ENCODE data around the gene SERPING1. TPM values are rescaled to one million over a fixed set of nuclear protein-coding genes. Genes with fewer than 3 reads are reported as not detected.

SERPING1 gene
- polyA plus RNA-seq, 1 donor (not counting 4 experiments of a cell fraction or from before 2014, with no cell fraction given) = 12.8 TPM

DNA sequence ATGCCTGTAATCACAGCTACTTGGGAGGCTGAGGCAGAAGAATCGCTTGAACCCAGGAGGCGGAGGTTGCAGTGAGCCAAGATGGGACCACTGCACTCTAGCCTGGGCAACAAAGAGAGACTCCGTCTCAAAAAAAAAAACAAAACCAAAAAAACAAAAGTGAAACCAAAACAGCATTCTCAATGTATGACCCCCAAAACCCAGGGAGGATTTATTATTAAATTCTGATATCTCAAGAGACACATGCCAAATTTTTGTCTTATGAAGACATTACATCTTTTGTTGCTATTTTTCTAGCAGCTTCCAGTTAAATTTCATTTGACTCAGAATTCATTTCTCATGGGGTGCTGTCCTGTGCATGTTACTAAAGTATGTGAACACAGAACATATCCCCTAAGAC, 55.2 kb downstream of the SERPING1 start:
- no peaks in the 10 kb centered on the region for H3K9me1 ChIP-seq (ENCODE audit: control insufficient read depth, extremely low read depth, insufficient read depth, low read length)
- dilution Hi-C loops (cut with MboI; ENCODE audit: extremely low pct_ligation_motif_present, low sequenced_read_pairs) = no loop called here
- H3K27ac ChIP-seq (ENCODE audit: control insufficient read depth, insufficient read depth, low read length) = no peak overlapping the region
- H3K9me3 ChIP-seq (ENCODE audit: control insufficient read depth, low read depth, low read length) = no peaks in the 10 kb centered on the region
- no peak for TF ChIP-seq CTCF (optimal IDR thresholded peaks at IDR 0.05 in 1 of 3, IDR thresholded peaks at IDR 0.05 in 1 of 3, conservative IDR thresholded peaks at IDR 0.05 in 1 of 3; ENCODE audit: extremely low read depth in 1 of 3, insufficient read depth in 2 of 3, low read length in 3 of 3)
- no peaks in the 10 kb centered on the region for H3K36me3 ChIP-seq (ENCODE audit: control insufficient read depth in 2 of 2, extremely low read depth in 1 of 2, insufficient read depth in 2 of 2, low read length in 2 of 2)
- peaks cover 28% of the 10 kb centered on the region for H3K4me1 ChIP-seq (ENCODE audit: control insufficient read depth, extremely low read depth, insufficient read depth, low read length)
- H3K79me2 ChIP-seq (ENCODE audit: control insufficient read depth, insufficient read depth, low read length) = peaks cover under 1% of the 10 kb centered on the region
- no peak for DNase-seq (ENCODE audit: low read depth, low spot score)
- no peak overlapping the region for H3K9ac ChIP-seq (ENCODE audit: control insufficient read depth, extremely low read depth, insufficient read depth, low read length)
- peaks cover 8% of the 10 kb centered on the region for H4K20me1 ChIP-seq (ENCODE audit: control insufficient read depth, extremely low read depth, insufficient read depth, low read length)
- no peak overlapping the region for H3K4me3 ChIP-seq (ENCODE audit: control insufficient read depth in 2 of 3, extremely low read depth in 1 of 3, insufficient read depth in 2 of 3, low read depth in 1 of 3, low read length in 3 of 3)
- H3K4me2 ChIP-seq (ENCODE audit: control insufficient read depth, extremely low read depth, insufficient read depth, low read depth, low read length) = no peak overlapping the region
- H2AFZ ChIP-seq (ENCODE audit: control insufficient read depth, low read length) = no peak overlapping the region
- FAIRE-seq = no peak
- peaks cover 21% of the 10 kb centered on the region for H3K27me3 ChIP-seq (ENCODE audit: control insufficient read depth, extremely low read depth, insufficient read depth, low read length)

DNA sequence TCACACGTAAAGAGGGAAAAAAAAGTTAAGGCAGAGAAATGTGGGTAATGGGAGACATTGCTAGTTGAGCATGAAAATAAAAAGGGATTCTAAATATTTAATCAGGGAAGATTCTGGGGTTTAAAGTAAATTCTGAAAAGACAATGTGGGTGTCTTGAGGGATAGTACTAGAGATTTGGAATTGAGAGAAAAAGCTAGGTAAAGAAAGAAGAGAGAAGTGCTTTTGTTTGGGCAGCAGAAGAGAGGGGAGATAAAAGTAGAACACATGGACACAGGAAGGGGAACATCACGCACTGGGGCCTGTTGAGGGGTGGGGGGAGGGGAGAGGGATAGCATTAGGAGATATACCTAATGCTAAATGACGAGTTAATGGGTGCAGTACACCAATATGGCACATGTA, 55.7 kb downstream of the SERPING1 start:
- Histone ChIP-seq H3K4me3 (ENCODE audit: control insufficient read depth in 2 of 3, extremely low read depth in 1 of 3, insufficient read depth in 2 of 3, low read depth in 1 of 3, low read length in 3 of 3) (no peak overlapping the region), H3K27me3 (ENCODE audit: control insufficient read depth, extremely low read depth, insufficient read depth, low read length) (peaks cover 16% of the 10 kb centered on the region), H3K79me2 (ENCODE audit: control insufficient read depth, insufficient read depth, low read length) (peaks cover 6% of the 10 kb centered on the region), H3K27ac (ENCODE audit: control insufficient read depth, insufficient read depth, low read length) (no peak overlapping the region), H3K9me3 (ENCODE audit: control insufficient read depth, low read depth, low read length) (no peaks in the 10 kb centered on the region), H3K4me2 (ENCODE audit: control insufficient read depth, extremely low read depth, insufficient read depth, low read depth, low read length) (no peak overlapping the region), H2AFZ (ENCODE audit: control insufficient read depth, low read length) (no peak overlapping the region), H3K4me1 (ENCODE audit: control insufficient read depth, extremely low read depth, insufficient read depth, low read length) (peaks cover 23% of the 10 kb centered on the region), H4K20me1 (ENCODE audit: control insufficient read depth, extremely low read depth, insufficient read depth, low read length) (peaks cover 3% of the 10 kb centered on the region), H3K9me1 (ENCODE audit: control insufficient read depth, extremely low read depth, insufficient read depth, low read length) (no peaks in the 10 kb centered on the region), H3K9ac (ENCODE audit: control insufficient read depth, extremely low read depth, insufficient read depth, low read length) (no peak overlapping the region), H3K36me3 (ENCODE audit: control insufficient read depth in 2 of 2, extremely low read depth in 1 of 2, insufficient read depth in 2 of 2, low read length in 2 of 2) (no peaks in the 10 kb centered on the region)
- FAIRE-seq (no peak), DNase-seq (ENCODE audit: low read depth, low spot score) (no peak)
- dilution Hi-C loops (cut with MboI; ENCODE audit: extremely low pct_ligation_motif_present, low sequenced_read_pairs) = no loop called here
- TF ChIP-seq CTCF (optimal IDR thresholded peaks at IDR 0.05 in 1 of 3, IDR thresholded peaks at IDR 0.05 in 1 of 3, conservative IDR thresholded peaks at IDR 0.05 in 1 of 3; ENCODE audit: extremely low read depth in 1 of 3, insufficient read depth in 2 of 3, low read length in 3 of 3) (no peak), EZH2 (IDR thresholded peaks at IDR 0.05; ENCODE audit: low read length) (no peak)

Data from keratinocyte (primary cell).